SK-N-MC (cell line): ENCODE measurements around the gene MAN2A2.

Experiments
- EZH2 ChIP-seq: fragments of 200-600 bp; sonication (generic); IDR thresholded peaks from one replicate; pipeline ENCODE4 v1.6.1; 2017; ENCODE audit warnings: antibody characterized with exemption
- FOXP2 ChIP-seq: optimal IDR thresholded peaks from 2 replicates; pipeline ENCODE3; 2011; ENCODE audit warnings: mild to moderate bottlenecking, moderate library complexity; ENCODE audit not compliant: insufficient read depth; ENCODE audit errors: extremely low read length, control extremely low read depth
- POLR2AphosphoS5 ChIP-seq: IDR thresholded peaks from 2 replicates; pipeline ENCODE4 v1.6.1; 2012; ENCODE audit warnings: mild to moderate bottlenecking, low read depth, low read length, borderline replicate concordance

DNA sequence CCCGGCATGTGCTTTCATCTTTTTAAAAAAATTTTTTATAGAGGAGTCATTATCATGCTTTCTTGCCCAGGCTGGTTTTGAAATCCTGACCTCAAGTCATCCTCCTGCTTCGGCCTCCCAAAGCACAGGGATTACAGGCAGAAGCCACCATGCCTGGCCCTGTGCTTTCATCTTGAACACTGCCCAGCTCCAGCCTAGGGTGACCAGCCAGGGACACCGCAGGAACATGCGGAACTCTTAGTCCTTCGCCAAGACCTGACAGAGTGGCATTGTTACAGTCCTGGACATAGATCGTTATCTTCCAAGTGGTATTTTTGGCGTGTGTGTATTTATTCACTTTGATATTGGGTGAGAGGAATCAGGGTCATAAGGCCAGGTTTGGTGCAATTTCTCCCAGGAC is 42.7 kb upstream of the MAN2A2 start:
- no peak for TF ChIP-seq POLR2AphosphoS5
- no peak for TF ChIP-seq EZH2
- no peak for TF ChIP-seq FOXP2
